NT2/D1 (cell line): ENCODE data around the gene ARHGAP24.

Experiments
- DNase-seq: peaks from one replicate; pipeline ENCODE4 v3.0.0-alpha.2; 2011; ENCODE audit warnings: low read depth, low spot score
- H3K27me3 ChIP-seq: 2 replicates; pipeline ENCODE4 v1.6.0; 2011; ENCODE audit warnings: mild to moderate bottlenecking; ENCODE audit not compliant: insufficient read length, insufficient read depth
- H3K36me3 ChIP-seq: 2 replicates; pipeline ENCODE4 v1.6.1; 2011; ENCODE audit warnings: mild to moderate bottlenecking, low read length, mixed read lengths; ENCODE audit not compliant: insufficient read depth, insufficient read length
- H3K4me1 ChIP-seq: 2 replicates; pipeline ENCODE4 v1.5.1; 2011; ENCODE audit not compliant: insufficient read depth, insufficient read length
- H3K4me3 ChIP-seq: 2 replicates; pipeline ENCODE4 v1.5.1; 2011; ENCODE audit warnings: low read depth; ENCODE audit not compliant: insufficient read length
- H3K9ac ChIP-seq: 2 replicates; pipeline ENCODE4 v1.6.0; 2011; ENCODE audit warnings: low read depth; ENCODE audit not compliant: insufficient read length
- H3K9me3 ChIP-seq: 2 replicates; pipeline ENCODE4 v1.5.1; 2011; ENCODE audit warnings: mild to moderate bottlenecking, low read length; ENCODE audit not compliant: insufficient read depth
- SUZ12 ChIP-seq: IDR thresholded peaks from 2 replicates; pipeline ENCODE4 v1.6.1; 2011; ENCODE audit not compliant: insufficient read length, insufficient read depth; ENCODE audit errors: extremely low read depth
- YY1 ChIP-seq: IDR thresholded peaks from 2 replicates; pipeline ENCODE4 v1.6.1; 2011; ENCODE audit not compliant: insufficient read length, insufficient read depth
- ZNF274 ChIP-seq: IDR thresholded peaks from 2 replicates; pipeline ENCODE4 v1.6.1; 2011; ENCODE audit warnings: mild to moderate bottlenecking, low read depth, low read length

ARHGAP24 gene

GRCh38 chr4:85725721-85726170 lies 250.8 kb downstream of the ARHGAP24 start:
- no peak overlapping the region for H3K9ac ChIP-seq
- no peak for TF ChIP-seq ZNF274
- TF ChIP-seq YY1: no peak
- TF ChIP-seq SUZ12: no peak
- no peaks in the 10 kb centered on the region for H3K27me3 ChIP-seq
- H3K4me3 ChIP-seq: no peak overlapping the region
- no peaks in the 10 kb centered on the region for H3K36me3 ChIP-seq
- no peaks in the 10 kb centered on the region for H3K9me3 ChIP-seq
- H3K4me1 ChIP-seq: no peaks in the 10 kb centered on the region
- no peak for DNase-seq

- Histone ChIP-seq H3K9me3 (no peaks in the 10 kb centered on the region), H3K4me1 (no peaks in the 10 kb centered on the region), H3K27me3 (no peaks in the 10 kb centered on the region), H3K9ac (no peak overlapping the region), H3K36me3 (no peaks in the 10 kb centered on the region), H3K4me3 (no peak overlapping the region)
- no peak for DNase-seq
- no peak for TF ChIP-seq YY1
- TF ChIP-seq SUZ12: no peak
- TF ChIP-seq ZNF274: no peak
Measured at GRCh38 chr4:85726555-85726954, 251.6 kb downstream of the ARHGAP24 start.

GRCh38 chr4:85728464-85728863 lies 253.5 kb downstream of the ARHGAP24 start:
- no peak for TF ChIP-seq YY1
- TF ChIP-seq ZNF274: no peak
- TF ChIP-seq SUZ12: no peak
- H3K9me3 ChIP-seq: no peaks in the 10 kb centered on the region
- H3K4me3 ChIP-seq: no peak overlapping the region
- no peak overlapping the region for H3K9ac ChIP-seq
- no peaks in the 10 kb centered on the region for H3K27me3 ChIP-seq
- H3K36me3 ChIP-seq: no peaks in the 10 kb centered on the region
- H3K4me1 ChIP-seq: no peaks in the 10 kb centered on the region
- DNase-seq: no peak

GRCh38 chr4:85732124-85732523 lies 257.2 kb downstream of the ARHGAP24 start:
- TF ChIP-seq ZNF274: no peak
- TF ChIP-seq SUZ12: no peak
- TF ChIP-seq YY1: no peak
- Histone ChIP-seq H3K36me3 (no peaks in the 10 kb centered on the region), H3K4me1 (no peaks in the 10 kb centered on the region), H3K4me3 (no peak overlapping the region), H3K9ac (no peak overlapping the region), H3K27me3 (no peaks in the 10 kb centered on the region), H3K9me3 (no peaks in the 10 kb centered on the region)
- no peak for DNase-seq

GRCh38 chr4:85733798-85734197 lies 258.8 kb downstream of the ARHGAP24 start:
- no peak for TF ChIP-seq YY1
- TF ChIP-seq SUZ12: no peak
- TF ChIP-seq ZNF274: no peak
- Histone ChIP-seq H3K4me3 (no peak overlapping the region), H3K36me3 (no peaks in the 10 kb centered on the region), H3K27me3 (no peaks in the 10 kb centered on the region), H3K4me1 (no peaks in the 10 kb centered on the region), H3K9me3 (no peaks in the 10 kb centered on the region), H3K9ac (no peak overlapping the region)
- no peak for DNase-seq

GRCh38 chr4:85734424-85734831 lies 259.5 kb downstream of the ARHGAP24 start:
- H3K27me3 ChIP-seq: no peaks in the 10 kb centered on the region
- H3K4me3 ChIP-seq: no peak overlapping the region
- H3K9ac ChIP-seq: no peak overlapping the region
- no peak for DNase-seq
- H3K4me1 ChIP-seq: no peaks in the 10 kb centered on the region
- H3K36me3 ChIP-seq: no peaks in the 10 kb centered on the region
- no peak for TF ChIP-seq SUZ12
- no peak for TF ChIP-seq ZNF274
- no peak for TF ChIP-seq YY1
- no peaks in the 10 kb centered on the region for H3K9me3 ChIP-seq

- no peaks in the 10 kb centered on the region for H3K27me3 ChIP-seq
- H3K4me1 ChIP-seq: no peaks in the 10 kb centered on the region
- no peaks in the 10 kb centered on the region for H3K36me3 ChIP-seq
- no peak overlapping the region for H3K4me3 ChIP-seq
- no peaks in the 10 kb centered on the region for H3K9me3 ChIP-seq
- H3K9ac ChIP-seq: no peak overlapping the region
- DNase-seq: no peak
- no peak for TF ChIP-seq SUZ12
- no peak for TF ChIP-seq YY1
- no peak for TF ChIP-seq ZNF274
Measured at GRCh38 chr4:85736571-85736970, 261.6 kb downstream of the ARHGAP24 start.
